Erythroblast (primary cell): ENCODE results near the gene CHD5.

Experiments
- GATA1 ChIP-seq: IDR thresholded peaks from 2 replicates; pipeline ENCODE4 v1.6.1; 2011; ENCODE audit warnings: low read depth, mild to moderate bottlenecking, control low read depth, low read length, moderate library complexity
- POLR2A ChIP-seq: IDR thresholded peaks from 2 replicates; pipeline ENCODE4 v1.6.1; 2011; ENCODE audit warnings: mild to moderate bottlenecking, low read length

DNA sequence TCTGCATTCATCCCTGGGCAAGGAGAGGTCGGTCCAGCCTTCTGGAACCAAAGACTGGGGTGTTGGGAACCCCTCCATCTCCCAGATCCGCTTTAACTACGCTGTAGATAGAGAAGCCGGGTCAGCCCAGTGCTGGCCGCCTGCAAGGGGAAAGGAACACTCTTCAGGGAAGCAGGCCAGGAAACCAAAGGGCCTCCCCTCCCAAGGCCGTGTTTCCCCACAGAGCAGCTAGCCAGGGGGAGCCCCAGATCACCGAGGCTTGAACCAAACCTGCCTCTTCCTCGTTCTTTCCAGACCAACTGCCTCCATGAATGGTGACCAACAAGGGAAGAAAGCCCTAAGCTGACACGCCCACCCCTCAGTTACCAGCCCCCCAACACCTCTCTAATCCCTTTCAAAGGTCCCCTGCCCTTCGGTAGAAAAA is 1.2 kb upstream of the CHD5 start:
- TF ChIP-seq POLR2A, result no peak
- no peak for TF ChIP-seq GATA1
